RWPE1 (cell line): ENCODE results near the gene ATXN2.

Source experiments
- CTCF ChIA-PET: fragments of 350-600 bp; sonication (Branson Sonifier 250); formaldehyde crosslinking; extraction: SDS; loops from one replicate; lab custom pipeline; 2021; lab: Yijun Ruan, JAX
- POLR2A ChIA-PET: fragments of 400-600 bp; formaldehyde crosslinking; extraction: SDS; loops from one replicate; lab custom pipeline; 2020; ENCODE audit warnings: antibody characterized with exemption; ENCODE audit not compliant: low non-redundant PET; lab: Yijun Ruan, JAX
- DNase-seq: peaks from one replicate; pipeline ENCODE4 v3.0.0; 2012; ENCODE audit warnings: low spot score
- H3K27ac ChIP-seq: fragments of 450-650 bp; 2 replicates; pipeline ENCODE4 v1.5.1; 2017
- CTCF ChIP-seq: fragments of 450-650 bp; conservative IDR thresholded peaks from 2 replicates; pipeline ENCODE4 v1.5.1; 2017; ENCODE audit warnings: low read depth, mild to moderate bottlenecking

The ATXN2 gene

GRCh38 chr12:111582133-111582747, 16.9 kb downstream of the ATXN2 start:
- no peak for DNase-seq
- H3K27ac ChIP-seq: no peak overlapping the region
- no peak for TF ChIP-seq CTCF
- ChIA-PET CTCF (interaction anchor here (0.6 kb wide), 1 partner anchor 59 kb away, joined by 3 read pairs; no protein-coding TSS in a partner anchor), POLR2A (no interaction called here)

GRCh38 chr12:111581434-111582132, 17.5 kb downstream of the ATXN2 start:
- ChIA-PET CTCF (no interaction called here), POLR2A (no interaction called here)
- no peak for TF ChIP-seq CTCF
- no peak for DNase-seq
- no peak overlapping the region; the same call in 1 of the 2 replicates for H3K27ac ChIP-seq

GRCh38 chr12:111580737-111581136, 18.4 kb downstream of the ATXN2 start:
- ChIA-PET POLR2A (no interaction called here), CTCF (interaction anchor here (0.6 to 0.8 kb wide), 2 partner anchors 93 to 1740 kb away, joined by 3 to 5 read pairs; no protein-coding TSS in a partner anchor)

GRCh38 chr12:111580119-111580425, 19.0 kb downstream of the ATXN2 start:
- no peak for DNase-seq
- CTCF ChIA-PET: no interaction called here
- 0 out of 2 replicates have a peak overlapping the region, but pooled peaks have one; percentile 11 for H3K27ac ChIP-seq

More at GRCh38 chr12:111580737-111581136, 18.4 kb downstream of the ATXN2 start:
- no peak for DNase-seq
- H3K27ac ChIP-seq: no peak overlapping the region
- TF ChIP-seq CTCF: no peak

GRCh38 chr12:111578971-111579340, 20.2 kb downstream of the ATXN2 start:
- CTCF ChIA-PET: no interaction called here
- H3K27ac ChIP-seq: peak overlapping the region; percentile 42
- TF ChIP-seq CTCF: no peak
- no peak for DNase-seq
- POLR2A ChIA-PET: no interaction called here

More at GRCh38 chr12:111580119-111580425, 19.0 kb downstream of the ATXN2 start:
- no peak for TF ChIP-seq CTCF
- POLR2A ChIA-PET: no interaction called here

GRCh38 chr12:111578276-111578970, 20.7 kb downstream of the ATXN2 start:
- peak; percentile 52 for DNase-seq

More at GRCh38 chr12:111578276-111578970, 20.7 kb downstream of the ATXN2 start:
- POLR2A ChIA-PET: no interaction called here
- no peak for TF ChIP-seq CTCF
- CTCF ChIA-PET: no interaction called here
- H3K27ac ChIP-seq: peak overlapping the region; percentile 42
